Measurements from ENCODE around the gene LRRC8E.

Gene LRRC8E

DNA sequence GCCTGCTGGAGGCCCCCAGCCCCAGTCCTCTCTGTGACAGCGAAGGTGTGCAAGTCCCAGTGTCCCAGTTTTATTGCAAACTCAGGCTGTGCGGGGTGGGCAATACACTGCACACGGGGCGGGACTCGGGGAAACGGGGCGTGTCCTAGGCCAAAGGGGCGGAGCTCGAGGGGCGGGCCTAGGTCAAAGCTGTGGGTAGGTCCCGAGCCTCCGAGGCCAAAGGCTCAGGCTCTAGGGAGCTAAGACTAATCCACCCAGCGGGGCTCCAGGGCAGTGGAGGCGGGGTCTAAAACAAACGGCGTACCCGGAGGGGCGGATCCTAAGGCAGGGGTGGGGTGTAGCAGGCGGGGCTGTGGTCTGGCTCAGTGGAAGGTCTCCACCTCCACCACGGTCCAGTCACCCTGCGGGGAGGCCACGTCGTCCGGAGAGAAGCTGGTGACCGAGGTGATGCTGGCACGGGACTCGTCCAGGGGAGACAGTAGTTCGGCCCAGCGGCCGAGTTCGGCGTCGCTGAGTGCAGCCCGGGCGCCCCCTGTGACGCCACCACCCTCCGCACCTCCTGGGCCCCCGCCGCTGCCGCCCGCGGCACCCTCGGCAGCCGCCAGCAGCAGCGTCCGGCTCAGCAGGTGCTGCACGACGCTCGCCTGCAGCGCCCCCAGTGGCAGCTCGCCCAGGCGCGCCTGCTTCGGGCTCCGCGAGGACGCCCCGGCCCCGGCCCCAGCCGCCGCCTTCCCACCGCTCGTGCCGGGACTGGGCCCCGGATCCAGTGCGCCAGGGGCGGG lies 19.4 kb upstream of the LRRC8E start:
- DNase-seq: peak; percentile 57

- DNase-seq: peak; percentile 34
These were observed 18.8 kb upstream of the LRRC8E start for GRCh38 chr19:7869453-7869909.

DNA sequence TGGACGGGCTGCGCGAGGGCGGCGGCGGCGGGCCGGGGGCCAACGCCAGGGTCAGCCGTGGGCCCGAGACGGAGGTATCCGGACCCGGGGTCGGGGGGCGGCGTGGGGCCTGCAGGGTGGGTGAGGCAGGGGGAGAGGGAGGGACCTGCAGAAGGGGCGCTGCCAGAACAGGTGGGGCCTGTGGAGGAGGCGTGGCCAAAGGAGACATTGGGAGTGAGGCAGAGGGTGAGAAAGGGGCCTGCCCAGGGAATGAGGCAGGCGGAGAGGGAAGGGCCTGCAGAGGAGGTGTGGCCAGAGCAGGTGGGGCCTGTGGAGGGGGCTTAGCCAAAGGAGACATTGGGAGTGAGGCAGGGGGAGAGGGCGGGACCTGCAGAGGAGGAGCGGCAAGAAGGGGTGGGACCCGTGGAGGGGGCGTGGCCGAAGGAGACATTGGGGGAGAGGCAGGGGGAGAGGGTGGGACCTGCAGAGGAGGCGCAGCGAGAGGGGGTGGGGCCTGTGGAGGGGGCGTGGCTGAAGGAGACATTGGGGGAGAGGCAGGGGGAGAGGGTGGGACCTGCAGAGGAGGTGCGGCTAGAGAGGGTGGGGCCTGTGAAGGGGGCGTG lies 18.3 kb upstream of the LRRC8E start:
- DNase-seq: peak; percentile 45

- DNase-seq: peak; percentile 53
These were observed 17.5 kb upstream of the LRRC8E start for GRCh38 chr19:7870571-7871436.

- DNase-seq: peak; percentile 81
These were observed 16.6 kb upstream of the LRRC8E start for GRCh38 chr19:7871437-7872305.

DNA sequence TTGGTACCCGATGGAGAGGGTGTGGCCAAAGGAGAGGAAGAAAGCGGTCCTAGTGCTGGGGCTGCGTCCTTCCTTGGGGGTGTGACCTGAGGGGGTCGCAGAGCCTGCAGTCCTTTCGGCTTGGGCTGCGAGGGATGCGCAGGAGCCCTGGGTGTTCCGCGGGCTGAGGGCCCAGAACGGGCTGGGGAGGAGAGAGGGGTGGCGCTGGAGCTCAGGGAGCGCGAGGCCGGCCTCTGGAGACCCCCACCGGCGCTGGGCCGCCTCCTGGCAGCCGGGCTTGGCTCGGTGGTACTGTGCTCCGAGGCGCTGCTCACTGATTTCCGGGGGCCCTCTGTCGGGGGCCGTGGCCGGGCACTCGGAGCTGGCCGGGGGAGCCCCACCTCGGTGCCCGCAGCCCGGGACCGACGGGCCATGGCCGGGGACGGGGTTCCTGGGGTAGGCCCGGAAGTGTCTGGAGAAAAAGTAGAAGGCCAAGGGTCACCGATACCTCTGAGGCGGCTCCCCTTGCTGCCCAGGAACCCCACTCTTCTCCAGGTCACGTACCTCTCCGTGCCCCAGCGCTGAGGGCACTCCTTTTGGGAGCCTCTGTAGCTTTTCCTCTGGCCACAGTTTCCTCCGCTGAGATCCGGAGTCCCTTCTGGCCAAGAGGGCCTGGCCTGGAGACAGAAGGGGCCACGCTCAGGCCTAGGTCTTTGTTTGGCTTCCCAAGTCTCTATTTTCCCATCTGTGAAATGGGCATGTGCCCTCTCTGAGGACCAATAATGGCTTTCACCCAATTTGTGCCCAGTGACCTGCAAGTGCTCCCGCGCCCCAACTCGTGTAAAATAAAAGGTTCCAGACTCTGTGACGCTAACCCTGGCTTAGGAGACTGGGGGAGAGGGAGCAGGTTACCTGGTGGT lies 15.8 kb upstream of the LRRC8E start:
- DNase-seq: no peak

GRCh38 chr19:7873304-7874075 lies 14.8 kb upstream of the LRRC8E start:
- DNase-seq: no peak

GRCh38 chr19:7874076-7874896 lies 14.0 kb upstream of the LRRC8E start, which contains the start of gene PRR36:
Gene PRR36, minus strand, starts transcription at chr19:7874390. Its CDS starts 701 bp downstream, at chr19:7873689.
- no peak for DNase-seq

DNA sequence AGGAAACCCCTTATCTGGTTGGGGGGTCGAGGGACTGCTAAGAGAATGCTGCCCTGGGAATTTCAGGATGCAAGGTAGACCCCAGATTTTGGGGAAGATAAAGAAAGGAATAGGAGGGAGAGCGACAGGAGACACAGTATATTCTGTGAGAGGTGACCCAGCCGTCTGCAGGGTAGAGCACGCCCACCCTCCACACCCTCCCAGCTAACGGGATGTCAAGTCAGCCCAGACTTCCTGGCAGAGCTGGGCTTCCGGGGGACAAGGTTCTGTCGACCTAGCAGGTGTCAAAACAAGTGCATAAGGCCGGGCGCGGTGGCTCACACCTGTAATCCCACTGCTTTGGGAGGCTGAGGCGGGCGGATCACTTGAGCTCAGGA lies 13.4 kb upstream of the LRRC8E start:
- no peak for DNase-seq

GRCh38 chr19:7877249-7877836 lies 11.0 kb upstream of the LRRC8E start:
- no peak for DNase-seq

- DNase-seq: no peak
These were observed 9.1 kb upstream of the LRRC8E start for GRCh38 chr19:7879111-7879807.

DNA sequence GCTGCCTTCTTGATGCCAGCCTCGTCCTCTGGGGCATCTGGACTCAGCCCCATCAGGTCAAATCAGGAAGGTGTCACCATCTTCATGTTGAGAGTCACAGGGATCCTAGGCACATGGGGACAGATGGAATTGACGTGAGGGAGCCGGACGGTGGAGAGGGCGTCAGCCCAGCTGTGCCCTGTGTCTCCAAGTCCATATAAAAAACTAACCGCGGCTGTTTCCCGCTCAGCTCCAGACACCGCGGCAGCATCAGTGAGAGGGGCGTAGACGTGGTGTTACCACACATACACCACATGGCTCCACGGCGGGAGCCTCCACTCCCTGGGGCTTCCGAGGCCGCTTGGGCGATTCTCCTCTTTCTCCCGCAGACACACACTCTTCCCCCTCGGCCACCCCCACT lies 8.5 kb upstream of the LRRC8E start:
- DNase-seq: no peak

DNA sequence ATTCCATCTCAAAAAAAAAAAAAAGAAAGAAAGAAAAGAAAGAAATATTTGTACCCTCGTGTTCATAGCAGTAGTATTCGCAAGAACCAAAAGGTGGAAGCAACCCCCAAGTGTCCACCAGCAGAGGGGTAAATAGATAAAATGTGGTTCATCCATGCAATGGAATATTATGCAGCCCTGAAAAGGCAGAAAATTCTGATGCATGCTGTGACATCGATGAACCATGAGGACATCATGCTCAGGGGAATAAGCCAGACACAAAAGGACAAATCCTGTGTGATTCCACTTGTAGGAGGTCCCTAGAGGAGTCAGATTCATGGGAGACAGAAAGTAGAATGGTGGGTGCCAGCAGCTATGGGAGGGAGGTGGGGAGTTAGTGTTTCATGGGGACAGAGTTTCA lies 6.4 kb upstream of the LRRC8E start:
- no peak for DNase-seq

DNA sequence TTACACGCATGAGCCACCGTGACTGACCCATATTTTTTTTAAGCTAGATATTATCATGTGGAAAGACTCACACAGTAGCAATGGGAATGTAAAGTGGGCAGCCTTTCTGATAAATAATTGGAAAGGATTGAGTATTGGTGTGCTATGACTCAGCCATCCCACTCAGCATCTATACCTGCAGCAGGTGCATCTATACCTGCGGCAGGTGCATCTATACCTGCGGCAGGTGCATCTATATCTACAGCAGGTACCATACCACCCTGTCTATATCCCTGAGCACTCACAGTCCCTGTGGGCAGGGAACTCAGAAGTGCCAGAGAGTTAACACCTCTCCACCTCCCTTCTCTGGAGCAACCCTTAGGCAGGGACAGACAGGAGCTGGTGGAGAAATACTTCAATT lies 5.2 kb upstream of the LRRC8E start:
- DNase-seq: no peak

- no peak for DNase-seq
These were observed 4.3 kb upstream of the LRRC8E start for GRCh38 chr19:7883796-7884570.

DNA sequence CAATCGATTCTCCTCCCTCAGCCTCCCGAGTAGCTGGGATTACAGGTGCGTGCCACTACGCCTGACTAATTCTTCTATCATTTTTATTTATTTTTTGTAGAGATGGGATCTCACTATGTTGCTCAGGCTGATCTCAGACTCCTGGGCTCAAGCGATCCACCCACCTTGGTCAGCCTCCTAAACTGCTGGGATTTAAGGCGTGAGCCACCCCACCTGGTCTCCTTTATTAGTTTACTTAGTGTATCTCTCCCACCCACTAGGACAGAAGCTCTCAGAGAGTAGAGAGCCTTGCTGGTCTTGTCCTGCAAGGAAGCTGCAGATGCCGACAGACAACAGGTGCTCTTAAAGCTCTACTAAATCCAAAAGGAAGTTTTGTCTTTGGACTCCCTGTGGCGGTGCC lies 2.5 kb upstream of the LRRC8E start:
- no peak for DNase-seq

DNA sequence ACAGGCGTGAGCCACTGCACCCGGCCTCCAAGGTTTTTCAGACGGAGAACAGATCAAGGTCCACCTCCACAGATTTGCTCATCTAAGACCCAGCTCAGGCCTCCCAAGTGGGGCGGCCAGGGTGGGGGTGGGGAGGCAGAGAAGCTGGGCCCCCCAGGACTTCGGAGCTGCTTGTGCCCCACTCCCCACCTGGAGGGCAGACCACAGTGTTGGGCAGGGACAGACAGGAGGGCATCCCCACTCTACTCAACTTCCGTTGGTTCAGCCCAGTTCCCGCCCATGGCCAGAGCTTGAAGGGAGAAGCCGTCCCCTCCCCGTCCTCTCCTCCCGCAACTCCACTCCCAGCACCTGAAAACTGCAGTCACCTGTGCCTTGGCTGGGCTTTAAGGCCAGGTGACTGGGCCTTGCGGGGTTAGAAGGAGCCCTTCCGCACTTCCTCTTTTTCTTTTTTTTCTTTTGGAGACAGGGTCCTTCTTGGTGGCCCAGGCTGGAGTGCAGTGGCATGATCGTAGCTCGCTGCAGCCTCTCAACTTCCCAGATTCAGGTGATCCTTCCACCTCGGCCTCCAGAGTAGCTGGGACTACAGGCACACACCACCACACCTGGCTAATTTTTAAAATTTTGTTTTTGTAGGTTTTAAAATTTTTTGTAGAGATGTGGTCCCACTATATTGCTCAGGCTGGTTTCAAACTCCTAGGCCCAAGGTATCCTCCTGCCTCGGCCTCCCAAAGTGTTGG lies 734 bp upstream of the LRRC8E start:
- no peak for DNase-seq

All from fibroblast of skin of right biceps (primary cell).